Activated CD8-positive, alpha-beta T cell treated with anti-CD3 and anti-CD28 coated beads, Interleukin-2, amount 10 ng/mL, durations not matched to agents 7 days and 5 days (primary cell): ENCODE data around the gene FMNL3. TPM values are rescaled to one million over a fixed set of nuclear protein-coding genes. Genes with fewer than 3 reads are reported as not detected.

Experiments used
- ATAC-seq: fragments of 150-1000 bp; cut with Tn5 transposase; one replicate; pipeline ENCODE4 v1.10.0; 2021; ENCODE audit warnings: moderate library complexity
- CTCF ChIA-PET: fragments of 350-600 bp; sonication (Branson Sonifier 250); formaldehyde crosslinking; loops from one replicate; lab custom pipeline; 2021; ENCODE audit warnings: antibody characterized with exemption; lab: Charles Lee
- POLR2A ChIA-PET: fragments of 350-600 bp; sonication (Branson Sonifier 250); formaldehyde crosslinking; loops from one replicate; lab custom pipeline; 2021; ENCODE audit warnings: antibody characterized with exemption; lab: Charles Lee
- DNase-seq: peaks from one replicate; pipeline ENCODE4 v3.0.0-alpha.2; 2020
- H3K27ac Mint-ChIP-seq: one replicate; pipeline ENCODE4 v1.8.0; 2021; ENCODE audit warnings: mild to moderate bottlenecking, mixed read lengths
- H3K27me3 Mint-ChIP-seq: one replicate; pipeline ENCODE4 v1.8.0; 2021; ENCODE audit warnings: low read depth, mixed read lengths
- H3K36me3 Mint-ChIP-seq: one replicate; pipeline ENCODE4 v1.8.0; 2021; ENCODE audit warnings: low read depth, mixed read lengths
- H3K4me1 Mint-ChIP-seq: one replicate; pipeline ENCODE4 v1.8.0; 2021; ENCODE audit warnings: low read depth, mixed read lengths
- H3K4me3 Mint-ChIP-seq: one replicate; pipeline ENCODE4 v1.8.0; 2021; ENCODE audit warnings: mild to moderate bottlenecking, mixed read lengths
- H3K9me3 Mint-ChIP-seq: one replicate; pipeline ENCODE4 v1.8.0; 2022; ENCODE audit warnings: mixed read lengths; ENCODE audit not compliant: insufficient read depth
- total RNA-seq, 2 experiments: library from RNA; stranded (reverse); gene quantifications; one replicate each; pipeline ENCODE4 v1.2.3, GENCODE V29; 2021

FMNL3 gene, protein sequence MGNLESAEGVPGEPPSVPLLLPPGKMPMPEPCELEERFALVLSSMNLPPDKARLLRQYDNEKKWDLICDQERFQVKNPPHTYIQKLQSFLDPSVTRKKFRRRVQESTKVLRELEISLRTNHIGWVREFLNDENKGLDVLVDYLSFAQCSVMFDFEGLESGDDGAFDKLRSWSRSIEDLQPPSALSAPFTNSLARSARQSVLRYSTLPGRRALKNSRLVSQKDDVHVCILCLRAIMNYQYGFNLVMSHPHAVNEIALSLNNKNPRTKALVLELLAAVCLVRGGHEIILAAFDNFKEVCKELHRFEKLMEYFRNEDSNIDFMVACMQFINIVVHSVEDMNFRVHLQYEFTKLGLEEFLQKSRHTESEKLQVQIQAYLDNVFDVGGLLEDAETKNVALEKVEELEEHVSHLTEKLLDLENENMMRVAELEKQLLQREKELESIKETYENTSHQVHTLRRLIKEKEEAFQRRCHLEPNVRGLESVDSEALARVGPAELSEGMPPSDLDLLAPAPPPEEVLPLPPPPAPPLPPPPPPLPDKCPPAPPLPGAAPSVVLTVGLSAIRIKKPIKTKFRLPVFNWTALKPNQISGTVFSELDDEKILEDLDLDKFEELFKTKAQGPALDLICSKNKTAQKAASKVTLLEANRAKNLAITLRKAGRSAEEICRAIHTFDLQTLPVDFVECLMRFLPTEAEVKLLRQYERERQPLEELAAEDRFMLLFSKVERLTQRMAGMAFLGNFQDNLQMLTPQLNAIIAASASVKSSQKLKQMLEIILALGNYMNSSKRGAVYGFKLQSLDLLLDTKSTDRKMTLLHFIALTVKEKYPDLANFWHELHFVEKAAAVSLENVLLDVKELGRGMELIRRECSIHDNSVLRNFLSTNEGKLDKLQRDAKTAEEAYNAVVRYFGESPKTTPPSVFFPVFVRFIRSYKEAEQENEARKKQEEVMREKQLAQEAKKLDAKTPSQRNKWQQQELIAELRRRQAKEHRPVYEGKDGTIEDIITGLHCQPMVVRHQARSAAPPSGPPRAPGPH
- 10 to 100 TPM; 53.5 to 54.5 TPM for total RNA-seq

- peaks cover 42% of the 10 kb centered on the region for H3K4me1 Mint-ChIP-seq
- H3K27ac Mint-ChIP-seq: peak within 1 kb of the TSS; percentile 83
- peaks cover 26% of the 10 kb centered on the region for H3K27me3 Mint-ChIP-seq
- ChIA-PET POLR2A (interaction anchor here (0.9 to 4.8 kb wide), 5 partner anchors 34 to 62 kb away, joined by 3 to 30 read pairs (median 16); partner anchors contain the start of gene TMBIM6), CTCF (interaction anchor here (0.8 to 18.3 kb wide), 15 partner anchors 9 to 169 kb away, joined by 3 to 695 read pairs (median 7); partner anchors contain the start of genes KCNH3, PRPF40B and TMBIM6)
- no peaks in the 10 kb centered on the region for H3K9me3 Mint-ChIP-seq
- peak within 1 kb of the TSS; percentile 90 for H3K4me3 Mint-ChIP-seq
- DNase-seq (peak; percentile 98), ATAC-seq (peak; percentile 96)
- peaks cover 8% of the 10 kb centered on the region for H3K36me3 Mint-ChIP-seq
Measured at GRCh38 chr12:49707128-49707811, at the start of gene FMNL3. Gene FMNL3, minus strand, starts transcription at chr12:49707405. Its CDS starts 225 bp downstream, at chr12:49707180.

GRCh38 chr12:49750996-49751393 is 43.8 kb upstream of the FMNL3 start:
- POLR2A ChIA-PET: interaction anchor here (1.2 to 1.8 kb wide), 2 partner anchors 9 to 10 kb away, joined by 4 to 17 read pairs; partner anchors contain the start of gene TMBIM6
- CTCF ChIA-PET: interaction anchor here (1.8 to 5.0 kb wide), 4 partner anchors 10 to 12 kb away, joined by 24 to 69 read pairs (median 38); partner anchors contain the start of gene TMBIM6
- peaks cover 81% of the 10 kb centered on the region for H3K4me1 Mint-ChIP-seq
- DNase-seq (no peak), ATAC-seq (no peak)
- peaks cover 69% of the 10 kb centered on the region for H3K36me3 Mint-ChIP-seq
- peak overlapping the region; percentile 9 for H3K4me3 Mint-ChIP-seq
- no peaks in the 10 kb centered on the region for H3K27me3 Mint-ChIP-seq
- peak overlapping the region; percentile 72 for H3K27ac Mint-ChIP-seq
- no peaks in the 10 kb centered on the region for H3K9me3 Mint-ChIP-seq

DNA sequence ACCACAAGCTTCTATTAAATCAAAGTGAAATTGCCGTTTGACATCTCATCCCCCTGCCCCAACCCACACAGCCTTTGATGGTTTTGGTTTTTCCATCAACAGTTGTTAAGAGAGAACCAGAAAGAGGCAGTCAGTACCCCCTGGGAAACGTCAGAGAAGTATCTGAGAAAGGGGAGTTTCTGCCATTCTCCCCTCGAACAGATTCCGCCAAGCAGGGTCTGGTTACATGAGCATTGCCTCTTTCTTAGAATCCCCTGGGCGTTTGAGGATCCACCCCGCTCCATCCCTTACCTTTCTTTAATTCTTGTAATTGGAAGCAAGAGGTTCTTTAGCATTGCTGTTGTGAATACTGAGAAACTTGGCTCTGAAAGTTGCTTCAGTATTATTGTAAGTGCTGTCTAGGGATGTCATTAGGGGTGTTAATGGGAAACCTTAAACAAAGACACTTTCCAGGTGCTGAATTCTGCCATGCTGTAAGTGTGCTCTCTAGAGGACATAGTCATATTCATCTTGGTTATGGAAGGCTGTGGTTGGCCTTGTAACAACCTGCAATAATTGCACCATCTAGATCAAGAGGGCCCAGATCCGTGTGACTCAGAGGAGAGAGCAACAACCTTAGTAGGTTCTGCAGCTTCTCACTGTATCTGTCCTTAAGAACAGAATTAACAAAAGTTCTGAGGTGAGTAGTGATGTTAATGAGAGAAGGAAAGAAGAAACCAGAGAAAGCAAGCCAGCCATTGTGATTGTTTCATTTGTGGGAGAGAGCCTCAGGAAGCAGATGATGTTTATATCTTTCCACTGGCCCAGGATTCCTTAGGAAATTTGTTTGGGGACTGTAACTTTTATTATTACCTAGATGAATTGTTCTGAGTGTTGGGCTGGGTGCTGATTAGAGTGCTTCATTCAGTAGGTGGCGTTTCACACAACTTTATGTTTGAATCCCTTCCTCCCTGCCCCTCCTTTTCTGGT is 43.1 kb upstream of the FMNL3 start:
- Mint-ChIP-seq H3K9me3 (no peaks in the 10 kb centered on the region), H3K27me3 (no peaks in the 10 kb centered on the region), H3K27ac (peak overlapping the region; percentile 72), H3K4me3 (peak overlapping the region; percentile 9), H3K36me3 (peaks cover 66% of the 10 kb centered on the region), H3K4me1 (peaks cover 76% of the 10 kb centered on the region)
- CTCF ChIA-PET: interaction anchor here (0.9 to 3.5 kb wide), 9 partner anchors 10 to 169 kb away, joined by 3 to 69 read pairs (median 4); partner anchors contain the start of gene TMBIM6
- DNase-seq: peak; percentile 59
- ATAC-seq: peak; percentile 85
- POLR2A ChIA-PET: interaction anchor here (0.8 to 1.8 kb wide), 5 partner anchors 8 to 89 kb away, joined by 3 to 17 read pairs (median 3); partner anchors contain the start of gene TMBIM6

- CTCF ChIA-PET: interaction anchor here (0.7 to 3.5 kb wide), 12 partner anchors 8 to 123 kb away, joined by 3 to 69 read pairs (median 5); partner anchors contain the start of genes FMNL3 and TMBIM6
- POLR2A ChIA-PET: interaction anchor here (0.7 to 1.6 kb wide), 3 partner anchors 9 to 14 kb away, joined by 3 to 5 read pairs (median 3); no protein-coding TSS in a partner anchor
- peak overlapping the region; percentile 9 for H3K4me3 Mint-ChIP-seq
- H3K36me3 Mint-ChIP-seq: peaks cover 65% of the 10 kb centered on the region
- DNase-seq: no peak
- H3K27me3 Mint-ChIP-seq: no peaks in the 10 kb centered on the region
- peaks cover 84% of the 10 kb centered on the region for H3K4me1 Mint-ChIP-seq
- no peak for ATAC-seq
- H3K9me3 Mint-ChIP-seq: no peaks in the 10 kb centered on the region
- H3K27ac Mint-ChIP-seq: peak overlapping the region; percentile 72
Measured at GRCh38 chr12:49748800-49749199, 41.6 kb upstream of the FMNL3 start.

DNA sequence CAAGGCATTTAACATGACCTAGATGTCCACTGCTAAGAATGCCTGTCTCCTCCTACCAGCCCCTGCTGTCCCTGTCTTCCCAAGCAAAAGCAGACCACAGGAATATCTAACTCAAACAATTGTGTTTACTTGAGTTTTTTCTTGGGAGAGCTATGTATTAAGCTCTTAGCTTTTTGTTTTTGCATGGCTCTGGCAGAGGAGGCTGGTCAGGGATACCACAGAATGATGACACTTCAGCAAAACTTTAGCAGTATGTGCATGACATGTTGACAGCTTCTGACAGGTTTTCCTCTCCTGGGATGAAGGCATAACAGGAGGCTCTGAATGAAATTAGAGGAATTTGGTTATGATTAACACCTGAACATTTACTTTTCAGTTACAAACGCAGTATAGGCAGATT is 41.1 kb upstream of the FMNL3 start:
- CTCF ChIA-PET: interaction anchor here (0.7 to 3.5 kb wide), 11 partner anchors 7 to 110 kb away, joined by 3 to 69 read pairs (median 5); partner anchors contain the start of genes FMNL3 and TMBIM6

GRCh38 chr12:49744363-49744885 is 37.2 kb upstream of the FMNL3 start:
- Mint-ChIP-seq H3K27me3 (no peaks in the 10 kb centered on the region), H3K36me3 (peaks cover 50% of the 10 kb centered on the region), H3K4me3 (peak overlapping the region; percentile 41), H3K4me1 (peaks cover 57% of the 10 kb centered on the region), H3K9me3 (no peaks in the 10 kb centered on the region), H3K27ac (peak overlapping the region; percentile 73)
- ChIA-PET POLR2A (interaction anchor here (1.1 kb wide), 1 partner anchor 18 kb away, joined by 4 read pairs; no protein-coding TSS in a partner anchor), CTCF (interaction anchor here (1.0 to 4.6 kb wide), 9 partner anchors 13 to 95 kb away, joined by 3 to 42 read pairs (median 4); no protein-coding TSS in a partner anchor)
- DNase-seq (no peak), ATAC-seq (no peak)

More for the DNA sequence above, 41.1 kb upstream of the FMNL3 start:
- Mint-ChIP-seq H3K36me3 (peaks cover 65% of the 10 kb centered on the region), H3K9me3 (no peaks in the 10 kb centered on the region), H3K27me3 (no peaks in the 10 kb centered on the region), H3K27ac (peak overlapping the region; percentile 61), H3K4me3 (no peak overlapping the region), H3K4me1 (peaks cover 84% of the 10 kb centered on the region)
- POLR2A ChIA-PET: interaction anchor here (0.9 kb wide), 1 partner anchor 13 kb away, joined by 3 read pairs; no protein-coding TSS in a partner anchor
- ATAC-seq (no peak), DNase-seq (no peak)

DNA sequence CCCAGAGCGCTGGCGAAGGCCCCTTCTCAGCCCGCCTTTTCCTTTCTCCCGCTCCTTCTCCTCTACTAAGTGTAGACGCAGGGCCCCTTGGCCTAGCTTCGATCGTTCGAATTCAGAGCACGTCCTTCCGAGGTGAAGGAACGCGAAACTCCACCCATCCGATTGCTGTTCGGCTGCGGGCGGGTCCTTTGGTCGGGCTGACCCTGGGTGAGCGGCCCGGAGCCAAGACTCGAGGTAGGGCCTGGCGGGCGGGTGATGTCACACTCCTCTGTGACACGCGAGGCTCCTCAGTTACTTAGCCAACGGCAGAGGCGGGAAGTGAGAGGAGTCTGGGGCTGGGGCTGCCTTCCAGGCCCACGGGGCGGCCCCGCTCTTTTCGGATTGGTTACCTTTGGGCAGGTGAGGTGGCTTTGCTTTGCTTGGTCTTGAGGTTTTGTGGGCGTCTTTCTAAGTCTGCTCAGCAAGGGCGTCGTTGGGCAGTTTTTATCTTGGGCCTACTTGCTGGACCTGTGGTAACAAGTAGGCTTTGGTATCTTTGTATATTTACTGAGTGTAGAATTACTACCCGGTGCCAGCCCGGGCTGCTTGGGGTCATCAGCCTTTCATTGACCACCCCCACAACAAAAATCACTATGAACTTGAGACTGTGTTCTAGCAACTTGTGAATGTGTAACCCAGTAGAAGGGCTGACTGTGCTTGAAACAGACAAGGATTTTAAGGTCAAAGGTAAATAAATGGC is 34.8 kb upstream of the FMNL3 start:
- H3K27me3 Mint-ChIP-seq: no peaks in the 10 kb centered on the region
- peak overlapping the region; percentile 85 for H3K4me3 Mint-ChIP-seq
- ChIA-PET POLR2A (interaction anchor here (0.6 to 2.2 kb wide), 55 partner anchors 8 to 611 kb away, joined by 3 to 57 read pairs (median 5); partner anchors contain the start of genes BCDIN3D, COX14, FMNL3 and NCKAP5L), CTCF (interaction anchor here (0.6 to 3.1 kb wide), 54 partner anchors 8 to 271 kb away, joined by 3 to 117 read pairs (median 4); partner anchors contain the start of genes BCDIN3D, FMNL3, NCKAP5L and PRPF40B)
- peaks cover 36% of the 10 kb centered on the region for H3K4me1 Mint-ChIP-seq
- DNase-seq (peak; percentile 94), ATAC-seq (peak; percentile 75)
- H3K36me3 Mint-ChIP-seq: peaks cover 36% of the 10 kb centered on the region
- peak overlapping the region; percentile 97 for H3K27ac Mint-ChIP-seq
- no peaks in the 10 kb centered on the region for H3K9me3 Mint-ChIP-seq

DNA sequence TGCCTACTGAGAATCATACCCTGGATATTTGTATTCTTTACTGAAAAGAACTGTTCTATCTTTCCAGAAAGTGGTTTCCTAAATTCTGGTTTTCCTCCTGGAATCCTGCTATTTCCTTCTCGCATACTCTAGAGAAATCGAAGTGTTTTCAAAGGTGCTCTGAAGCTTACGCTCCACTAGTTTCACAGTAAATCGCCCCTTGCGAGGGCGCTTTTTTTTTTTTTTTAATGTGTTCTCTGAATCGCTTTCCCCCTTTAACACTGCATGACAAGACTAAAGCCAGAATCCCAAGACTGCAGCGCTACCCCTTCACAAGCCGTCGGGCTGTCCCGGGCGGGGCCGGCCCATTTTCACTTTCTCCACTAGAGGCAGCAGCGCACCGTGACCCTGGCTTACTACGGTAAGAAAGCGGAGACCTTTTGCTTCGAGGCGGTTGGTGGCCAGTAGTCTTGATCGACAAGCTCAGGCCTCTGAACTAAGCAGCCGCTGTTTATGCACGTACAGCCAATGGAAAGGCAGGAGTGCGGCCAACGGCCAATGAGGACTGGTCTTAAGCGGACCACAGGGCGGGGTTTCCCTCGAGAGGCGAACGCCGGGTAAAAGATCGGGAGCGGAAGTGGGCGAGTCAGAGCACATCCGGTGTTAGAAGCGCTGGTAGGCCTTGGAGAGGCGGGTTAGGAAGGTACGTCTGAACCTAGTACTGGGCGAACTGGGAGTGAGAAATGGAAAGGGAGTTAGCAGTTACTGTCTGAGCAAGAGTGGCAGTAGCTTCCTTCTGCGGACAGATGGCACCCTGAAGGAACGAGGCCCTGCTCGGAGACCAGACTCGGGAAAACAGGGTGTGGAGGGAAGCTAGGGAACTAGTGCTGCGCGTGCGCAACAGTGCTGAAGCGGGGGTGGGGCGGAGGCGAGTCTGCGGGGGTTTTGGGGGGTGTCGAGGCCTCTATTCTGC is 34.0 kb upstream of the FMNL3 start, which contains the start of gene TMBIM6:
Gene TMBIM6 (plus strand): TSS at position 628 of the 952 bp plus-strand sequence. CDS start 10,937 bp downstream, outside the sequence.
- Mint-ChIP-seq H3K9me3 (no peaks in the 10 kb centered on the region), H3K4me3 (peak within 1 kb of the TSS; percentile 85), H3K36me3 (peaks cover 30% of the 10 kb centered on the region), H3K27me3 (no peaks in the 10 kb centered on the region), H3K27ac (peak within 1 kb of the TSS; percentile 97), H3K4me1 (peaks cover 28% of the 10 kb centered on the region)
- ChIA-PET CTCF (interaction anchor here (0.6 to 3.1 kb wide), 56 partner anchors 8 to 270 kb away, joined by 3 to 117 read pairs (median 4); partner anchors contain the start of genes BCDIN3D, FMNL3, NCKAP5L and PRPF40B), POLR2A (interaction anchor here (0.6 to 2.2 kb wide), 56 partner anchors 9 to 611 kb away, joined by 3 to 57 read pairs (median 5); partner anchors contain the start of genes BCDIN3D, COX14, FMNL3 and NCKAP5L)
- ATAC-seq: peak; percentile 94
- peak; percentile 100 for DNase-seq
